Uterus (tissue), 4 donors: Measurements from ENCODE around the gene LPCAT1. TPM values are rescaled to one million over a fixed set of nuclear protein-coding genes. Genes with fewer than 3 reads are reported as not detected.
A peak's percentile ranks its signal among the peaks of the same experiment; 100 is the strongest.

ENCODE experiments used
- DNase-seq, 2 donors: peaks; one replicate each; pipeline ENCODE4 v3.0.0-alpha.2; 2019 to 2020
- H3K27ac ChIP-seq, 2 donors: fragments of 200-600 bp; sonication (generic); 1 replicate in 1 of 2; 2 replicates in 1 of 2; pipeline ENCODE4 v1.5.1; 2016 to 2018
- H3K27me3 ChIP-seq, 2 donors: fragments of 200-600 bp; sonication (generic); one replicate each; pipeline ENCODE4 v1.5.1; 2018 to 2019; ENCODE audit warnings: control low read depth in 1 of 2
- H3K36me3 ChIP-seq, 2 donors: fragments of 200-600 bp; sonication (generic); one replicate each; pipeline ENCODE4 v1.5.1; 2019; ENCODE audit warnings: control low read depth in 1 of 2
- H3K4me1 ChIP-seq, 2 donors: fragments of 200-600 bp; sonication (generic); one replicate each; pipeline ENCODE4 v1.5.1; 2018 to 2019; ENCODE audit warnings: control low read depth in 1 of 2
- H3K4me3 ChIP-seq, 2 donors: fragments of 200-600 bp; sonication (generic); 1 replicate in 1 of 2; 2 replicates in 1 of 2; pipeline ENCODE4 v1.5.1; 2018 to 2019; ENCODE audit warnings: mild to moderate bottlenecking in 1 of 2
- H3K9me3 ChIP-seq, 2 donors: fragments of 200-600 bp; sonication (generic); one replicate each; pipeline ENCODE4 v1.5.1; 2019; ENCODE audit warnings: control low read depth in 1 of 2
- CTCF ChIP-seq, 4 experiments: fragments of 200-600 bp in 2 of 4; fragments of 450-650 bp in 2 of 4; sonication (generic) in 2 of 4; IDR thresholded peaks; one replicate each; pipeline ENCODE4 v1.5.1; 2016 to 2019; ENCODE audit warnings: antibody characterized with exemption in 4 of 4, mild to moderate bottlenecking in 2 of 4, moderate library complexity in 1 of 4
- POLR2A ChIP-seq, 2 donors: fragments of 450-650 bp; IDR thresholded peaks; one replicate each; pipeline ENCODE4 v1.6.1; 2016; ENCODE audit warnings: antibody characterized with exemption in 2 of 2, mild to moderate bottlenecking in 1 of 2, moderate library complexity in 1 of 2
- intact Hi-C: fragments of 100-400 bp; cut with DNase I; formaldehyde crosslinking; loops from one replicate; pipeline ENCODE4 v1.15.1; 2023; ENCODE audit warnings: low total_unique reads
- total RNA-seq, 4 donors: library from RNA; depleted of rRNA in 3 of 4; stranded (reverse); fragments of >200 nt in 3 of 4; gene quantifications; one replicate each; pipeline versions ENCODE4 v1.1.0 to v1.2.4, GENCODE V29; 2014 to 2023
- donor health status: DM: yes; HTN: yes; CAD: no.

Gene LPCAT1
- total RNA-seq, 4 donors from 2014 or later, result 21.5 to 51.0 (median 40.0) TPM

- TF ChIP-seq CTCF (IDR thresholded peaks at IDR 0.05) (no peak), POLR2A (IDR thresholded peaks at IDR 0.05) (no peak)
Observed at GRCh38 chr5:1553539-1554409, 30.0 kb upstream of the LPCAT1 start.

GRCh38 chr5:1552521-1553255 lies 28.9 kb upstream of the LPCAT1 start:
- Histone ChIP-seq H3K4me1 (no peaks in the 10 kb centered on the region), H3K9me3 (no peaks in the 10 kb centered on the region), H3K27ac (no peak overlapping the region), H3K27me3 (no peaks in the 10 kb centered on the region), H3K4me3 (no peak overlapping the region), H3K36me3 (no peaks in the 10 kb centered on the region)
- TF ChIP-seq POLR2A (IDR thresholded peaks at IDR 0.05), result no peak
- DNase-seq, result peak in 1 of 2 donors; percentile 22
- intact Hi-C loops, result no loop called here

More at GRCh38 chr5:1553539-1554409, 30.0 kb upstream of the LPCAT1 start:
- Histone ChIP-seq H3K27me3 (no peaks in the 10 kb centered on the region), H3K4me3 (no peak overlapping the region), H3K9me3 (no peaks in the 10 kb centered on the region), H3K27ac (no peak overlapping the region), H3K4me1 (no peaks in the 10 kb centered on the region), H3K36me3 (no peaks in the 10 kb centered on the region)
- intact Hi-C loops, result no loop called here
- no peak for DNase-seq

- DNase-seq, result peak in 1 of 2 donors; percentile 6
- no peak for TF ChIP-seq POLR2A (IDR thresholded peaks at IDR 0.05)
- no peak for TF ChIP-seq CTCF (IDR thresholded peaks at IDR 0.05)
- intact Hi-C loops, result no loop called here
Observed at GRCh38 chr5:1551426-1552301, 27.9 kb upstream of the LPCAT1 start.

GRCh38 chr5:1550287-1551076 lies 26.7 kb upstream of the LPCAT1 start:
- no peak for TF ChIP-seq POLR2A (IDR thresholded peaks at IDR 0.05)
- TF ChIP-seq CTCF (IDR thresholded peaks at IDR 0.05), result no peak
- H3K4me1 ChIP-seq, result no peaks in the 10 kb centered on the region
- no peak overlapping the region for H3K27ac ChIP-seq
- no peaks in the 10 kb centered on the region for H3K36me3 ChIP-seq
- DNase-seq, result no peak
- intact Hi-C loops, result no loop called here
- H3K9me3 ChIP-seq, result no peaks in the 10 kb centered on the region
- no peaks in the 10 kb centered on the region for H3K27me3 ChIP-seq
- H3K4me3 ChIP-seq, result no peak overlapping the region

More at GRCh38 chr5:1551426-1552301, 27.9 kb upstream of the LPCAT1 start:
- Histone ChIP-seq H3K4me1 (no peaks in the 10 kb centered on the region), H3K36me3 (no peaks in the 10 kb centered on the region), H3K27ac (no peak overlapping the region), H3K27me3 (no peaks in the 10 kb centered on the region), H3K4me3 (no peak overlapping the region), H3K9me3 (no peaks in the 10 kb centered on the region)
